ENCODE results near the gene SBNO2. TPM values are rescaled to one million over a fixed set of nuclear protein-coding genes. Genes with fewer than 3 reads are reported as not detected.

SBNO2 gene
- total and polyA plus RNA-seq, 4 donors = 45.6 to 155 (median 95.9) TPM

- peak overlapping the region; percentile 8 for H3K4me3 ChIP-seq
- H3K9me3 ChIP-seq (ENCODE audit: control insufficient read depth in 4 of 4, insufficient read depth in 3 of 4, low read length in 3 of 4) = no peaks in the 10 kb centered on the region
- no peak for TF ChIP-seq CTCF (IDR thresholded peaks at IDR 0.05; ENCODE audit: control extremely low read depth, extremely low read depth)
- WGBS, 2 donors = 81 to 87% methylated on average over 34 to 35 of the region's 35 CpGs
- H3K27ac ChIP-seq (ENCODE audit: low read depth in 1 of 2, low read length in 1 of 2) = peak overlapping the region in 1 of 2 donors; percentile 69
- peak overlapping the region; percentile 32 to 37 for H3K9ac ChIP-seq (ENCODE audit: insufficient read depth in 1 of 2, low read length in 2 of 2)
- peaks cover 0 to 51% (median 46%) of the 10 kb centered on the region in 5 donors for H3K4me1 ChIP-seq (ENCODE audit: control insufficient read depth in 5 of 5, insufficient read depth in 5 of 5, low read length in 5 of 5)
- H3K36me3 ChIP-seq (ENCODE audit: control insufficient read depth in 4 of 4, insufficient read depth in 4 of 4, low read length in 4 of 4) = peaks cover 0 to 16% (median 0%) of the 10 kb centered on the region in 4 donors
- ATAC-seq (ENCODE audit: insufficient read depth, low FRiP score) = no peak
- DNase-seq = peak; percentile 64 to 80 (median 75)
- no peaks in the 10 kb centered on the region for H3K27me3 ChIP-seq (ENCODE audit: control insufficient read depth in 3 of 3, insufficient read depth in 3 of 3, low read length in 2 of 3)
These were observed 6.1 kb downstream of the SBNO2 start for GRCh38 chr19:1167687-1168571.

DNA sequence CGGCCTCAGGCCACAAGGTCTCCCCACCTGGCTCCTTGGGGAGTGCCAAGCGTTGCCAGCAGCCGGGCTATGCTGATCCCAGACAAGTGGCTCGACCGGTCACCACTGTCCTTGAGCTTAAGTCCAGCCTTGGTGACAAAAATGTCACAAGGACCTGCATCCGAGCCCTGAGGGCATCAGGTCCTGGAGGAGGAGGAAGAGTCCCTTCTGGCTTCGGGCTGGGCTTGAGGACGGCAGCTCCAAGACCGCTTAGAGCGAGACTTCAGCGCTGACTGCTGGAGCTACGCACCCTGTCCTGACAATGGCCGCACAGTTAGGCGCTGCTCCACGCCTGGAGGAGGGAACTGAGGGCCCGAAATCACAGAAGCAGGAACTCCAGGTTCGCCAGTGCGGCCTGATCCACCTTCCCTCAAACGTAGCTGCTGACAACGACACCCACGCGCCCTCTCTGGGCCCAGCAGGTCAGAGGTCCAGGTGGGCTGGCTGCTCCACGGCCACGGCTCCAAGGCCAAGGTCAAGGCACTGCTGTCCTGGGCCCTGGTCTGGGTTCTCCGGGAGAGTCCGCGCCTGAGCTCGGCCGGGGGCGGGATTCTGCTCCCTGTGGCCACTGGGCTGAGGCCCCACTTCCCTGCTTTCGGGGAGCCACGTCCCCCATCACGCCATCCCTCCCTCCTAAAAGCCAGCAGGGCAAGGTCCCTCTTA, 7.0 kb downstream of the SBNO2 start:
- Histone ChIP-seq H3K9me3 (ENCODE audit: control insufficient read depth in 4 of 4, insufficient read depth in 3 of 4, low read length in 3 of 4) (no peaks in the 10 kb centered on the region), H3K27me3 (ENCODE audit: control insufficient read depth in 3 of 3, insufficient read depth in 3 of 3, low read length in 2 of 3) (no peaks in the 10 kb centered on the region), H3K9ac (ENCODE audit: insufficient read depth in 1 of 2, low read length in 2 of 2) (peak overlapping the region in 1 of 2 donors; percentile 11), H3K4me3 (no peak overlapping the region), H3K4me1 (ENCODE audit: control insufficient read depth in 5 of 5, insufficient read depth in 5 of 5, low read length in 5 of 5) (peaks cover 0 to 54% (median 38%) of the 10 kb centered on the region in 5 donors), H3K36me3 (ENCODE audit: control insufficient read depth in 4 of 4, insufficient read depth in 4 of 4, low read length in 4 of 4) (peaks cover 0 to 16% (median 0%) of the 10 kb centered on the region in 4 donors), H3K27ac (ENCODE audit: low read depth in 1 of 2, low read length in 1 of 2) (peak overlapping the region in 1 of 2 donors; percentile 69)
- 87 to 94% methylated on average over 33 of the region's 33 CpGs for WGBS, 2 donors
- no peak for ATAC-seq (ENCODE audit: insufficient read depth, low FRiP score)
- no peak for TF ChIP-seq CTCF (IDR thresholded peaks at IDR 0.05; ENCODE audit: control extremely low read depth, extremely low read depth)
- DNase-seq = no peak

DNA sequence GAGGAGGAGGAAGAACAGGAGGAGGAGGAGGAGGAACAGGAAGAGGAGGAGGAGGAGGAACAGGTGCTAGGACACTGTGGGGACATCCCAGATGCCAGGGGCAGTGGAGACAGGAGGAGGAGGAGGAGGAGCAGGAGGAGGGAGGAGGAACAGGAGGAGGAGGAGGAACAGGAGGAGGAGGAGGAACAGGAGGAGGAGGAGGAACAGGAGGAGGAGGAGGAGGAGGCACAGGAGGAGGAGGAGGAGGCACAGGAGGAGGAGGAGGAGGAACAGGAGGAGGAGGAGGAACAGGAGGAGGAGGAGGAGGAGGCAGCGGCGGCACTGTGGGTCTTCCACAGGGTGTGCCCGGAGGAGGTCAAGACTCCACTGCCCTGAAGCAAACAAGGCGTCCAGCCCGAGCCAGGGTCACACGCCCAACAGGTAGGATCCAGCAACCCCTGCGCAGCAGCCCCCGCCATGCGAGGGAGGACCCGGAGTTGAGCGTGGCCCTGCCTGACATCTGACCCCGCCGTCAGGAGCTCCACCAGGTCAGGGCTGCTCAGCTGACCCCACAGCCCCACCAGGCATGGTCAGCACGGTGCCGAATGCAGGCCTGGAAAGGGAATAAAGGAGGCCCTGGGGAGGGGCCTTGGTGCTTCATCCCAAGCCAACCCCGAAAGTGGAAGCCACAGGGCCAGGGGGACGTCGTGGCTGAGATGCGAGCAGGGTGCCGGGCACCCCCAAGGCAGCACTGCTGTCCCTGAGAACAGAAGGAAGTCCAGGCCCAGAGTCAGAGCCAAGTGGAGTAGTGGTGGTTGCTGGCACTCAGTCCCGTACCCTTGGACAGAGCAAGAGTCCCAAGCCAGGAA, 9.2 kb downstream of the SBNO2 start:
- 74 to 86% methylated on average over 18 to 21 of the region's 21 CpGs for WGBS, 2 donors
- H3K9me3 ChIP-seq (ENCODE audit: control insufficient read depth in 4 of 4, insufficient read depth in 3 of 4, low read length in 3 of 4) = no peaks in the 10 kb centered on the region
- H3K27ac ChIP-seq (ENCODE audit: low read depth in 1 of 2, low read length in 1 of 2) = peak overlapping the region in 1 of 2 donors; percentile 57
- no peak overlapping the region for H3K4me3 ChIP-seq
- ATAC-seq (ENCODE audit: insufficient read depth, low FRiP score) = no peak
- peaks cover 0 to 19% (median 0%) of the 10 kb centered on the region in 4 donors for H3K36me3 ChIP-seq (ENCODE audit: control insufficient read depth in 4 of 4, insufficient read depth in 4 of 4, low read length in 4 of 4)
- TF ChIP-seq CTCF (IDR thresholded peaks at IDR 0.05; ENCODE audit: control extremely low read depth, extremely low read depth) = no peak
- H3K9ac ChIP-seq (ENCODE audit: insufficient read depth in 1 of 2, low read length in 2 of 2) = peak overlapping the region in 1 of 2 donors; percentile 25
- peaks cover 0 to 38% (median 20%) of the 10 kb centered on the region in 5 donors for H3K4me1 ChIP-seq (ENCODE audit: control insufficient read depth in 5 of 5, insufficient read depth in 5 of 5, low read length in 5 of 5)
- DNase-seq = no peak
- no peaks in the 10 kb centered on the region for H3K27me3 ChIP-seq (ENCODE audit: control insufficient read depth in 3 of 3, insufficient read depth in 3 of 3, low read length in 2 of 3)
